GM23338 (cell line): ENCODE results near the gene MCIDAS. TPM values are rescaled to one million over a fixed set of nuclear protein-coding genes. Genes with fewer than 3 reads are reported as not detected.

Experiments used
- ATAC-seq: fragments of 200-7000 bp; cut with Tn5 transposase; 3 replicates; pipeline ENCODE4 v1.9.1; 2020
- DNase-seq: peaks from one replicate; pipeline ENCODE4 v3.0.0-alpha.2; 2015; ENCODE audit warnings: low spot score
- H2AFZ ChIP-seq: fragments of 200-600 bp; sonication (generic); 2 replicates; pipeline ENCODE4 v1.8.0; 2016; ENCODE audit warnings: antibody characterized with exemption, mild to moderate bottlenecking, moderate library complexity
- H3F3A ChIP-seq: fragments of 200-600 bp; sonication (generic); replicated peaks from 2 replicates; pipeline ENCODE4 v1.8.0; 2017; ENCODE audit warnings: antibody characterized with exemption, mixed run types, low read depth
- H3K27ac ChIP-seq: fragments of 200-600 bp; sonication (generic); 2 replicates; pipeline ENCODE4 v1.6.1; 2016; ENCODE audit warnings: low read depth
- H3K27me3 ChIP-seq: fragments of 200-600 bp; sonication (generic); 2 replicates; pipeline ENCODE4 v1.8.0; 2016; ENCODE audit warnings: mild to moderate bottlenecking, mixed run types, moderate library complexity; ENCODE audit not compliant: insufficient read depth
- H3K36me3 ChIP-seq: fragments of 200-600 bp; sonication (generic); 2 replicates; pipeline ENCODE4 v1.8.0; 2016; ENCODE audit warnings: mild to moderate bottlenecking; ENCODE audit not compliant: insufficient read depth
- H3K4me1 ChIP-seq: fragments of 200-600 bp; sonication (generic); 2 replicates; pipeline ENCODE4 v1.8.0; 2016; ENCODE audit warnings: mild to moderate bottlenecking, moderate library complexity; ENCODE audit not compliant: insufficient read depth
- H3K4me2 ChIP-seq: fragments of 200-600 bp; sonication (generic); 2 replicates; pipeline ENCODE4 v1.7.1; 2017; ENCODE audit warnings: mixed run types
- H3K4me3 ChIP-seq: fragments of 200-600 bp; sonication (generic); 2 replicates; pipeline ENCODE4 v1.6.1; 2016; ENCODE audit warnings: mixed run types
- H3K79me2 ChIP-seq: fragments of 200-600 bp; sonication (generic); replicated peaks from 2 replicates; pipeline ENCODE4 v1.8.0; 2017; ENCODE audit warnings: mild to moderate bottlenecking; ENCODE audit not compliant: insufficient read depth
- H3K9me2 ChIP-seq: fragments of 200-600 bp; sonication (generic); 2 replicates; pipeline ENCODE4 v1.8.0; 2017; ENCODE audit not compliant: insufficient read depth
- H4K20me1 ChIP-seq: fragments of 200-600 bp; sonication (generic); replicated peaks from 2 replicates; pipeline ENCODE4 v1.8.0; 2017; ENCODE audit warnings: mild to moderate bottlenecking; ENCODE audit not compliant: insufficient read depth
- H3K27ac Mint-ChIP-seq: 2 replicates; pipeline ENCODE4 v1.8.0; 2020; ENCODE audit warnings: inconsistent platforms, mild to moderate bottlenecking, moderate library complexity, mixed read lengths
- H3K27me3 Mint-ChIP-seq: 3 replicates; pipeline ENCODE4 v1.8.0; 2022; ENCODE audit warnings: low read depth, mild to moderate bottlenecking, moderate library complexity, mixed read lengths, inconsistent platforms; ENCODE audit not compliant: insufficient read depth, poor library complexity
- H3K36me3 Mint-ChIP-seq: 3 replicates; pipeline ENCODE4 v1.8.0; 2021; ENCODE audit warnings: low read depth, mild to moderate bottlenecking, inconsistent platforms, moderate library complexity, mixed read lengths
- H3K4me1 Mint-ChIP-seq: 3 replicates; pipeline ENCODE4 v1.8.0; 2020; ENCODE audit warnings: mild to moderate bottlenecking, inconsistent platforms, mixed read lengths
- H3K4me3 Mint-ChIP-seq: 3 replicates; pipeline ENCODE4 v1.8.0; 2021; ENCODE audit warnings: moderate library complexity, mild to moderate bottlenecking, inconsistent platforms, mixed read lengths
- H3K9me3 Mint-ChIP-seq: 3 replicates; pipeline ENCODE4 v1.8.0; 2020; ENCODE audit warnings: moderate library complexity, mild to moderate bottlenecking, inconsistent platforms, mixed read lengths
- EZH2 ChIP-seq: fragments of 200-600 bp; sonication (generic); IDR thresholded peaks from one replicate; pipeline ENCODE4 v1.8.0; 2017; ENCODE audit warnings: antibody characterized with exemption, mild to moderate bottlenecking, low read depth; ENCODE audit not compliant: unreplicated experiment
- EZH2phosphoT487 ChIP-seq: fragments of 200-600 bp; sonication (generic); IDR thresholded peaks from one replicate; pipeline ENCODE4 v1.8.1; 2018; ENCODE audit warnings: antibody characterized with exemption; ENCODE audit not compliant: unreplicated experiment
- JUNB ChIP-seq: IDR thresholded peaks from one replicate; pipeline ENCODE4 v1.6.1; 2016; ENCODE audit warnings: antibody characterized with exemption; ENCODE audit not compliant: unreplicated experiment
- ZNF114 ChIP-seq: fragments of 250-450 bp; sonication (Bioruptor Pico); IDR thresholded peaks from 2 replicates; pipeline ENCODE4 v1.5.0; 2020; ENCODE audit warnings: mild to moderate bottlenecking, moderate library complexity
- ZNF462 ChIP-seq: fragments of 250-450 bp; sonication (Bioruptor Pico); IDR thresholded peaks from 2 replicates; pipeline ENCODE4 v1.5.0; 2020; ENCODE audit warnings: mild to moderate bottlenecking, moderate library complexity
- polyA plus RNA-seq: library from polyadenylated mRNA; unstranded; fragments of >200 nt; fragmentation: Nextera tagmentation; extraction: Ambion mirVana; gene quantifications from 2 replicates; pipeline ENCODE4 v1.2.1, GENCODE V29; 2016
- total RNA-seq: library from RNA; depleted of rRNA; stranded (reverse); fragments of >200 nt; shearing (Covaris generic); gene quantifications from 2 replicates; pipeline ENCODE4 v1.2.3, GENCODE V29; 2014

Gene MCIDAS
- total and polyA plus RNA-seq, 2 experiments from 2014 or later = not detected

- peaks cover 95% of the 10 kb centered on the region for H3K27me3 ChIP-seq
- H3K27ac ChIP-seq = no peak overlapping the region
- no peaks in the 10 kb centered on the region for H3K36me3 ChIP-seq
- H3K4me2 ChIP-seq = peak overlapping the region; percentile 71
- TF ChIP-seq JUNB = no peak
- peak; percentile 97 for TF ChIP-seq EZH2phosphoT487
- TF ChIP-seq ZNF114 (CRISPR knock-in tag) = no peak
- no peak for TF ChIP-seq ZNF462
- TF ChIP-seq EZH2 = peak; percentile 95
- H3K4me3 Mint-ChIP-seq = peak overlapping the region; percentile 49
- H3K9me2 ChIP-seq = no peaks in the 10 kb centered on the region
- peaks cover 21% of the 10 kb centered on the region for H3K4me1 ChIP-seq
- H3K9me3 Mint-ChIP-seq = peaks cover 2% of the 10 kb centered on the region; the same call in 1 of the 3 replicates
- H4K20me1 ChIP-seq = peaks cover 28% of the 10 kb centered on the region
- H3K79me2 ChIP-seq = no peaks in the 10 kb centered on the region
- peak; percentile 39 for DNase-seq
- no peak for ATAC-seq
- H3K27ac Mint-ChIP-seq = no peak overlapping the region
- H3F3A ChIP-seq = peaks cover 8% of the 10 kb centered on the region; the same call in 1 of the 2 replicates
- H3K27me3 Mint-ChIP-seq = peaks cover 87% of the 10 kb centered on the region
- no peak overlapping the region for H2AFZ ChIP-seq
- H3K4me3 ChIP-seq = peak overlapping the region; percentile 47; the same call in 1 of the 2 replicates
- no peaks in the 10 kb centered on the region for H3K36me3 Mint-ChIP-seq
- peaks cover 42% of the 10 kb centered on the region for H3K4me1 Mint-ChIP-seq
Observed at GRCh38 chr5:55222092-55222984, 4.8 kb downstream of the MCIDAS start.
